OCI-M2 (cell line): ENCODE results near the gene BCL2L11.

Experiments
- DNase-seq: peaks from one replicate; lab custom pipeline; 2025; ENCODE audit not compliant: unreplicated experiment; lab: John Stamatoyannopoulos, UW

BCL2L11 gene

GRCh38 chr2:111189106-111189505, 68.4 kb downstream of the BCL2L11 start:
- DNase-seq: no peak

GRCh38 chr2:111190816-111191540, 70.3 kb downstream of the BCL2L11 start:
- no peak for DNase-seq

- DNase-seq: no peak
Observed at GRCh38 chr2:111191877-111192276, 71.2 kb downstream of the BCL2L11 start.

GRCh38 chr2:111192776-111193368, 72.2 kb downstream of the BCL2L11 start:
- DNase-seq: no peak

GRCh38 chr2:111194835-111195621, 74.3 kb downstream of the BCL2L11 start:
- DNase-seq: no peak

GRCh38 chr2:111196435-111196834, 75.7 kb downstream of the BCL2L11 start:
- DNase-seq: no peak

GRCh38 chr2:111198701-111199100, 78.0 kb downstream of the BCL2L11 start:
- DNase-seq: no peak

GRCh38 chr2:111199840-111200239, 79.1 kb downstream of the BCL2L11 start:
- DNase-seq: no peak

GRCh38 chr2:111200333-111200881, 79.7 kb downstream of the BCL2L11 start:
- no peak for DNase-seq

- no peak for DNase-seq
Observed at GRCh38 chr2:111201214-111201613, 80.5 kb downstream of the BCL2L11 start.

GRCh38 chr2:111202266-111203040, 81.7 kb downstream of the BCL2L11 start:
- DNase-seq: no peak

- DNase-seq: no peak
Observed at GRCh38 chr2:111204706-111205105, 84.0 kb downstream of the BCL2L11 start.

- DNase-seq: no peak
Observed at GRCh38 chr2:111205774-111206173, 85.1 kb downstream of the BCL2L11 start.

- DNase-seq: no peak
Observed at GRCh38 chr2:111207851-111208250, 87.1 kb downstream of the BCL2L11 start.

GRCh38 chr2:111208639-111209038, 87.9 kb downstream of the BCL2L11 start:
- no peak for DNase-seq

GRCh38 chr2:111209045-111209514, 88.4 kb downstream of the BCL2L11 start:
- no peak for DNase-seq

- no peak for DNase-seq
Observed at GRCh38 chr2:111210036-111210435, 89.3 kb downstream of the BCL2L11 start.

GRCh38 chr2:111213877-111214276, 93.2 kb downstream of the BCL2L11 start:
- DNase-seq: no peak

GRCh38 chr2:111216811-111217652, 96.3 kb downstream of the BCL2L11 start:
- no peak for DNase-seq
